Measurements from ENCODE around the gene MOB4. TPM values are rescaled to one million over a fixed set of nuclear protein-coding genes. Genes with fewer than 3 reads are reported as not detected.

The MOB4 gene
- polyA plus RNA-seq, 1 donor from 2014 or later: 81.5 TPM

GRCh38 chr2:197560146-197560665 is 44.3 kb downstream of the MOB4 start (continued):
- no peak for TF ChIP-seq RAD21 (conservative IDR thresholded peaks at IDR 0.05)

DNA sequence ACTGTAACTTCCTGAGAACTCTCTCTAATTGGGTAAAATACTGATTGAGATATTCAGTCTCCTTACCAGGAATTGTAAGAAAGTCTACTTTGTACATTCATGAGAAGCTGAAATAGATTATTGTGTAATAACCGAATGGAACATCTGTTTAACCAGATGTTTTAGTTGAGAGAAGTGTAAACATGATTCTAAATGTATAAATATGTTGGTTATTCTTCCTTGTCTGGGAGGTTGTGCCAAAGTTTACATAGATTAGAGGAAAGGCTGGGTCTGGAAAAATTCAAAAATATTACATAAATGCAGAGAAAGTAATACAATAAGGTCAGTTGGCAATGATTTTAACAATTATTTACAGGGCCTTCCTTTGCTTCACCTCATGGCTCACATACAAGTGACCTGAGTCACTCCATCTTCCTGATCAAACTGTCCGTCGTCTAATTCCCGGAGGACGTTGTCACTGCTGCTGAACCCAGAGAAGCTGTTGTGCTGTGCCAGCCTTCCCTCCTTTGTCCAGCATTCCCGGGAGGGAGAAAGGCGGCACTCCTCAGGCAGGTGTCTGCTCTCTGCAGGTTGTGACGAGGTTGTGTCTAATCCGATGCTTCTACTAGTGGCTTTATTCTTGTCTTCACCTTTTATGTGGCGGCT is 55.9 kb downstream of the MOB4 start:
- H3K9ac ChIP-seq (ENCODE audit: low read length): no peak overlapping the region
- no peaks in the 10 kb centered on the region for H3K9me2 ChIP-seq (ENCODE audit: insufficient read depth, low read length)
- no peaks in the 10 kb centered on the region for H3K27me3 ChIP-seq (ENCODE audit: insufficient read depth, low read depth, low read length)
- H3K79me2 ChIP-seq (replicated peaks; ENCODE audit: insufficient read depth, low read length): no peaks in the 10 kb centered on the region
- H3K4me3 ChIP-seq (ENCODE audit: low read length): no peak overlapping the region
- H3K9me3 ChIP-seq (ENCODE audit: low read length): peaks cover 10% of the 10 kb centered on the region
- H3K4me2 ChIP-seq (ENCODE audit: low read length): no peak overlapping the region
- H3K27ac ChIP-seq (ENCODE audit: low read length): no peak overlapping the region
- H2AFZ ChIP-seq (ENCODE audit: low read depth, low read length): no peak overlapping the region
- TF ChIP-seq, protein P1, sequence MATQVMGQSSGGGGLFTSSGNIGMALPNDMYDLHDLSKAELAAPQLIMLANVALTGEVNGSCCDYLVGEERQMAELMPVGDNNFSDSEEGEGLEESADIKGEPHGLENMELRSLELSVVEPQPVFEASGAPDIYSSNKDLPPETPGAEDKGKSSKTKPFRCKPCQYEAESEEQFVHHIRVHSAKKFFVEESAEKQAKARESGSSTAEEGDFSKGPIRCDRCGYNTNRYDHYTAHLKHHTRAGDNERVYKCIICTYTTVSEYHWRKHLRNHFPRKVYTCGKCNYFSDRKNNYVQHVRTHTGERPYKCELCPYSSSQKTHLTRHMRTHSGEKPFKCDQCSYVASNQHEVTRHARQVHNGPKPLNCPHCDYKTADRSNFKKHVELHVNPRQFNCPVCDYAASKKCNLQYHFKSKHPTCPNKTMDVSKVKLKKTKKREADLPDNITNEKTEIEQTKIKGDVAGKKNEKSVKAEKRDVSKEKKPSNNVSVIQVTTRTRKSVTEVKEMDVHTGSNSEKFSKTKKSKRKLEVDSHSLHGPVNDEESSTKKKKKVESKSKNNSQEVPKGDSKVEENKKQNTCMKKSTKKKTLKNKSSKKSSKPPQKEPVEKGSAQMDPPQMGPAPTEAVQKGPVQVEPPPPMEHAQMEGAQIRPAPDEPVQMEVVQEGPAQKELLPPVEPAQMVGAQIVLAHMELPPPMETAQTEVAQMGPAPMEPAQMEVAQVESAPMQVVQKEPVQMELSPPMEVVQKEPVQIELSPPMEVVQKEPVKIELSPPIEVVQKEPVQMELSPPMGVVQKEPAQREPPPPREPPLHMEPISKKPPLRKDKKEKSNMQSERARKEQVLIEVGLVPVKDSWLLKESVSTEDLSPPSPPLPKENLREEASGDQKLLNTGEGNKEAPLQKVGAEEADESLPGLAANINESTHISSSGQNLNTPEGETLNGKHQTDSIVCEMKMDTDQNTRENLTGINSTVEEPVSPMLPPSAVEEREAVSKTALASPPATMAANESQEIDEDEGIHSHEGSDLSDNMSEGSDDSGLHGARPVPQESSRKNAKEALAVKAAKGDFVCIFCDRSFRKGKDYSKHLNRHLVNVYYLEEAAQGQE (IDR thresholded peaks at IDR 0.05; ENCODE audit: borderline replicate concordance): no peak
- TF ChIP-seq, protein P2, sequence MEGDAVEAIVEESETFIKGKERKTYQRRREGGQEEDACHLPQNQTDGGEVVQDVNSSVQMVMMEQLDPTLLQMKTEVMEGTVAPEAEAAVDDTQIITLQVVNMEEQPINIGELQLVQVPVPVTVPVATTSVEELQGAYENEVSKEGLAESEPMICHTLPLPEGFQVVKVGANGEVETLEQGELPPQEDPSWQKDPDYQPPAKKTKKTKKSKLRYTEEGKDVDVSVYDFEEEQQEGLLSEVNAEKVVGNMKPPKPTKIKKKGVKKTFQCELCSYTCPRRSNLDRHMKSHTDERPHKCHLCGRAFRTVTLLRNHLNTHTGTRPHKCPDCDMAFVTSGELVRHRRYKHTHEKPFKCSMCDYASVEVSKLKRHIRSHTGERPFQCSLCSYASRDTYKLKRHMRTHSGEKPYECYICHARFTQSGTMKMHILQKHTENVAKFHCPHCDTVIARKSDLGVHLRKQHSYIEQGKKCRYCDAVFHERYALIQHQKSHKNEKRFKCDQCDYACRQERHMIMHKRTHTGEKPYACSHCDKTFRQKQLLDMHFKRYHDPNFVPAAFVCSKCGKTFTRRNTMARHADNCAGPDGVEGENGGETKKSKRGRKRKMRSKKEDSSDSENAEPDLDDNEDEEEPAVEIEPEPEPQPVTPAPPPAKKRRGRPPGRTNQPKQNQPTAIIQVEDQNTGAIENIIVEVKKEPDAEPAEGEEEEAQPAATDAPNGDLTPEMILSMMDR (IDR thresholded peaks at IDR 0.05; ENCODE audit: poor library complexity, severe bottlenecking): no peak
- TF ChIP-seq RAD21 (conservative IDR thresholded peaks at IDR 0.05) (no peak), EZH2 (IDR thresholded peaks at IDR 0.05; ENCODE audit: borderline replicate concordance, insufficient read depth, low read length, poor library complexity, severe bottlenecking) (no peak), POLR2AphosphoS5 (IDR thresholded peaks at IDR 0.05) (no peak), TAF1 (IDR thresholded peaks at IDR 0.05; ENCODE audit: low read depth) (no peak), EP300 (conservative IDR thresholded peaks at IDR 0.05; ENCODE audit: poor library complexity, severe bottlenecking) (no peak), MXI1 (conservative IDR thresholded peaks at IDR 0.05; ENCODE audit: poor library complexity, severe bottlenecking) (no peak), SMC3 (conservative IDR thresholded peaks at IDR 0.05; ENCODE audit: poor library complexity) (no peak)
- no peaks in the 10 kb centered on the region for H3F3A ChIP-seq (ENCODE audit: insufficient read depth, low read length, poor library complexity, severe bottlenecking)
- no peaks in the 10 kb centered on the region for H3K36me3 ChIP-seq (ENCODE audit: insufficient read depth, low read length)
- no peaks in the 10 kb centered on the region for H4K20me1 ChIP-seq (ENCODE audit: insufficient read depth)

DNA sequence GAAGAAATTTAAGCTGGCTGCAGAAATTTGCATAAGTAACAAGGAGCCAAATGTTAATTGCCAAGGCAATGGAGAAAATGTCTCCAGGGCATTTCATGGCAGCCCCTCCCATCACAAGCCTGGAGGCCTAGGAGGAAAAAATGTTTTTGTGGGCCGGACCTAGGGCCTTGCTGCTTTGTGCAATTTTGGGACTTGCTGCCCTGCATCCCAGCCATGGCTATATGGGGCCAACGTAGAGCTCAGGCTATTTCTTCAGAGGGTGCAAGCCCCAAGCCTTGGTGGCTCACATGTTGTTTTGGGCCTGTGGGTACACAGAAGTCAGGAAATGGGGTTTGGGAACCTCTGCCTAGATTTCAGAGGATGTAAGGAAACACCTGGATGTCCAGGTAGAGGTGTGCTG is 57.7 kb downstream of the MOB4 start:
- no peak overlapping the region for H3K9ac ChIP-seq (ENCODE audit: low read length)
- H3K36me3 ChIP-seq (ENCODE audit: insufficient read depth, low read length): no peaks in the 10 kb centered on the region
- no peak for TF ChIP-seq RAD21 (conservative IDR thresholded peaks at IDR 0.05)
- no peak for TF ChIP-seq TAF1 (IDR thresholded peaks at IDR 0.05; ENCODE audit: low read depth)
- TF ChIP-seq MXI1 (conservative IDR thresholded peaks at IDR 0.05; ENCODE audit: poor library complexity, severe bottlenecking): no peak
- TF ChIP-seq, protein P1 (IDR thresholded peaks at IDR 0.05; ENCODE audit: borderline replicate concordance): no peak
- TF ChIP-seq SMC3 (conservative IDR thresholded peaks at IDR 0.05; ENCODE audit: poor library complexity): no peak
- no peak for TF ChIP-seq EP300 (conservative IDR thresholded peaks at IDR 0.05; ENCODE audit: poor library complexity, severe bottlenecking)
- no peak for TF ChIP-seq EZH2 (IDR thresholded peaks at IDR 0.05; ENCODE audit: borderline replicate concordance, insufficient read depth, low read length, poor library complexity, severe bottlenecking)
- TF ChIP-seq, protein P2 (IDR thresholded peaks at IDR 0.05; ENCODE audit: poor library complexity, severe bottlenecking): no peak
- TF ChIP-seq POLR2AphosphoS5 (IDR thresholded peaks at IDR 0.05): no peak
- H3K4me2 ChIP-seq (ENCODE audit: low read length): no peak overlapping the region
- H3K27me3 ChIP-seq (ENCODE audit: insufficient read depth, low read depth, low read length): no peaks in the 10 kb centered on the region
- H3K4me3 ChIP-seq (ENCODE audit: low read length): no peak overlapping the region
- H3K79me2 ChIP-seq (replicated peaks; ENCODE audit: insufficient read depth, low read length): no peaks in the 10 kb centered on the region
- H3K9me3 ChIP-seq (ENCODE audit: low read length): peaks cover 10% of the 10 kb centered on the region
- H3K27ac ChIP-seq (ENCODE audit: low read length): no peak overlapping the region
- no peak overlapping the region for H2AFZ ChIP-seq (ENCODE audit: low read depth, low read length)
- H3K9me2 ChIP-seq (ENCODE audit: insufficient read depth, low read length): no peaks in the 10 kb centered on the region
- H4K20me1 ChIP-seq (ENCODE audit: insufficient read depth): no peaks in the 10 kb centered on the region
- H3F3A ChIP-seq (ENCODE audit: insufficient read depth, low read length, poor library complexity, severe bottlenecking): no peaks in the 10 kb centered on the region
